ENCODE results near the gene CRACDL.

Gene CRACDL

DNA sequence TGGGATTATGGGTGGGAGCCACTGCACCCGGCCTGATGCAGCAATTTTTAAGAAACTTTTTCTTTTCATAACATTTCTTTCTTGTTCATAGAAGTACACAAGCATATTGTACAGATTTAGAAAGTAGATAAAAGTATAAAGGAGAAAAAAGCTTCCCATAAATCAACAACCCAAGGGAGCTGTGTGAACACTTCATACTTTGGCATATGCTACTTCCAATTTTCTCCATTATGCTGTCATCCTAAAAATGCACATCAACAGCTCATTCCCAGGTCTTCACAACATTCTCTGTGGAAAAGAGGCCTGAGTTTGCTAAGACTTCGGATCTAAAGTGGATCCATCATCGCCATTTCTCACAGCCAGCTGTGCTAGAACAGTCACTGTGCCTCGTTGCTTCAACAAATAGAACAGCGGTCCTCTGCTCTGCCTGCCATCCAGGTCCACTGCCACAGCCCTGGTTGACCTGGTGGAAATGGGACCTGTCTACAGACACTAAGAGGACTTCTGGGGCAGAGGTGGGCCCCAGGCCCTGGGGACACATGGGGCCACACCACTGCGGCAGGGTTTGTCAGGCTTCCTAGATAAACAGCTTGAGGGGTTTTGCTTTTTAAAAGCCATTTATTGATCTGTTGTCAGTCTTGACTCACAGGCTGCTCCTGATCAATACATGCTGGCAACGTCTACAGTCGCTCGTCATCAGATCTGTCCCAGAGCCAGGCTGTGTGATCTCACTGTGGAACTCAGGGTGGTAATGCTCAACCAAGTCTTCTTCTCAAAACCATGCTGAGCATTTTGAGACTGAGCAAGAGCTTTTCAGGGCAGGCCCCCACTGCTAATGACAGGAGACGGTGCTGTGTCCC, 132.4 kb downstream of the CRACDL start:
- no peak for DNase-seq (ENCODE audit: low read depth)

GRCh38 chr2:98802344-98802743, 133.7 kb downstream of the CRACDL start:
- no peak for DNase-seq (ENCODE audit: low read depth)

DNA sequence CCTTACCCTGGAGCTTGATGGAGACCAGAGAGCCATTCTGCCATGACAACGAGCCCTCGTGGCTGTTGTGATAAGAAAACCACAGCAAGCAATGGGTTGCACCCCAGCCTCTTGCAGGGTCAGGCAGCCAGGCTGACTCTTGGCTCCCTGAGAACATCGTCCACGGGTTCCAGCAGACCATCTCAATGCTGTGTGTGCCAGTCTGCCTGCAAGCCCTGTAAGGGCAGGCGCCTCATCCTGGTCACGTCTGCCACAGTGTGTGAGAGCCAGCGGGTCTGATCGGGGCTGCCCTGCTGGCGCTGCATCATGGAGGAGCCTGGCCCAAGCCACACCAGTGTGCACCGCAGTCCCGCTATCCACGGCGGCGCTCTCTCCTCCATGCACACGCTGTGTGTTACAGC, 134.1 kb downstream of the CRACDL start:
- DNase-seq (ENCODE audit: low read depth): no peak

DNA sequence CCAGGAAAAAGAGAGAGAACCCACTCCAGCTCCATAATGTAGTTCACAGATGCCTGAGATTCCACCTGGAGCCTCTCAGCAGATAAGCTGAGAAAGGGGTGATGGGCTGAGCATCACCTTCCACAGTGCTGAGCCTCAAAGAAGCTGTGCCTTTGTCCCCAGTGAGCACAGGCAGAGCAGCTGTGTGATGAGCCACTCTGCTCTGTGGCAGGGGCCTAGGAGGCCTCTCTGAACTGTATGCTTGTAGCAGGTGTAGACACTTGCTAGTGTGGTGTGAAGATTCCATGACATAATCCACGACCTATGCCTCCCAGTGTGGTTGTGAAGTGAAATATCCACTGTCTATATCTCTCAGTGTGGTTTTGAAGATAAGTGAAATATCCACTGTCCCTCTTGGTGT, 134.7 kb downstream of the CRACDL start:
- DNase-seq (ENCODE audit: low read depth): no peak

DNA sequence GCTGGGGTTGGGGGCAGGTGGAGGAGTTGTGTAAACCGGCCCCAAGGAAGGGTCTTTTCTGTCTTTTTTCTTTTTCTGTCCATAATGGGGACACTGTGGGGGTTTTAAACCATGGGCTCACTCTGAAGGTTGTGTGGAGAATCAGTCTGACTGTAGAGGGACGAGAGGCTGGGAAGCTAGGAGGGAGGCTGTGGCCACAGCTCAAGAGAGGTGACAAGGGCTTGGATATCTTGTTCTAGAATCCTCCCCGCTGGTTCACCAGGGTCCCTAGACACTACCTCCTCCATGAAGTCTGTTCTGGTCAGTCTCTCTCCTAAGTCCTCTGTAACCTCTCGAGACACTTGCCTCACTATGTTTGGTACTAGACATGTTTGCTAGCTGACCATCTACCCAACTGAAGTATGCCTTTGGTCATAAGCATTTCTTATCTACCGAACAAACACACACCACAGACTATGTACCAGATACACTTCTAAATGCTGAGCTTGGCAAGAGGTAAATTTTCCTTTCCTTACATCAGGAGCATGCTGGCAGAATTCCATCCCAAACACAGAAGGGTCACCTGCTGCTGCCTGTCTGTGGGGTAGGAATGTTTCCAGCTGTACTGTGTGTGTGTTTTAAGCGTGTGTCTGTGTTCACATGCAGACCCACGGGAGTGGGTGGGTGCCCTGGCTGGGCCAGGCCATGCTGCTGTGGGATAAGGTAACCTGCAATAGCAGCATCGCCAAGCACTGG, 135.5 kb downstream of the CRACDL start:
- no peak for DNase-seq (ENCODE audit: low read depth)

DNA sequence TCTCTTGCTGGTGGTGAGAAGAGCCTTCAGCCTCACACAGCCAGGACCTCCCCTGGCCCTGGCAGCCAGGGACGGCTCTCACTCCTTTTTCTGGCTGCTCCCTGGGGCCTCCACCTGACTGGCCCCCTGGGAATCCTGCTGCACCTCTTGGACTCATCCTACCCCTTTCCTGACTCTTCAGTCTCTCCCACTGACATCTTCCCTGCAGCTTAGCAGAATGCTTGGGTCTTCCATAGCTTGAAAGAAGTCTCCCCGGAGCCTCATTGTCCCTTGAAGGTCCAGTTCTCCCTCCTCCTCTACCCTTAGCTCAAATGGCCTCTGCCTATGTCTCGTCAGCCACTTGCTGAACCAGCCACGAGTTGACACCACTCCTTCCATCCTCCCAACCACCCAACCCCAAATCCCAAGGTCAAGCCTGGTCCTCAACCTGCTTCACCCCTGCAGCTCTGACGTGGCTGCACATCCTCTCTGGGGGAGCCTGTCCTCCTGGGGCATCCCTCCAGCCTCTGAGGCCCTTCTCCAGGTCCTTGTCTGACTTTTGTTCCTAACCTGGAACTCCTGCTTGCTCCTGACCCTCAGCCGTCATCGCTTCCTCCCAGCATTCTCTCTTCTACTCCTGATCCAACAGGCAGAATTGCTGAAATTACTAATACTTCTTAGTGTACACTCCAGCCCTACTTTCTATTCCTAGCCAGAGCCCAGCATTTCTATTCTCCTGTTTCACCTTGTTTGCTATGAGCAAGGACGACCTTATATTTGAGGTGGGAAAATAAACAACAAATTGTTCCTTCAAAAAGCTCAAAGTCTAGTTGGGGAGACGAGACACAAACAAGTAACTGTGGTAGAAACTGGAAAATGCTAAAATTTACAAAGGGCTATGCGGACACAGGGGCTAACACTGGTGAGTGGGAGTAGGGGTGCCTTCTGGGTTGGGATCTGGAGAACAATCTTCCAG, 136.4 kb downstream of the CRACDL start:
- no peak for DNase-seq (ENCODE audit: low read depth)

DNA sequence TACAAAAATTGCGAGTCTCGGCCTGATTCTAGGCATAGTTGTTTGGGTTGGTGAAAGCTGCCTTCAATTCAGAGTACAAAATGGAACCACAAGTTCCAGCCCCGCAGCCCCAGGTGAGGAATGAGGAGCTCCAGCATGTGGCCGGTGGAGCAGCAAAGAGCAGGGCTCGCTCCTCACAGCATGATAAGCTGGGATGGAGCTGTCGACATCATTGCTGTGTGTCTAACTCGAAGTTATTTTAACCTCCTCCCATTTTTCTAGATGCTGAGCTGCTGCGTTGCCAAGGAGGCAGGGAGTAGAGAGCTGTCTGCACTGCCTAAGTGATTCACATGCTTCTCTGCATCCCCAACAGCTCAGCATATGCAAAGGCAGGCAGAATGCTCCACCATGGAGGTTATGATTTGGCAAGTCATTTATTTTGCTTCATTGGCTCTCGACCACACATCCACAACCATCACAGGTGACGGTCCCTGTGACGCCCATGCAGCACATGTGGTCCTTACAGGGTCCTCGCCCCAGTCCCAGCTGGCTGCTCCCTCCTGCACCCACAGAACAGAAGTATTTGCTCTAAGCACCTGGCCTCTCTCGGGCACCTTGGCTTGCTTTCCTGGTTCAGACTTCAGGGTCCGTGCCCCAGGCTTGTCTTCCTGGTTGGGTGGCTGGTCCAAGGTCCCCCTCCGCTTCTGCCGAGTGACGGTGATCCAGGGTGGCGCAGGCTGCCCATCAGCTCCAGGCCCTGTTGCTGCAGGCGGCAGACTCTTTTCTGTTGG, 139.1 kb downstream of the CRACDL start:
- no peak for DNase-seq (ENCODE audit: low read depth)

- DNase-seq (ENCODE audit: low read depth): no peak
These were observed 139.9 kb downstream of the CRACDL start for GRCh38 chr2:98795891-98796676.

- DNase-seq (ENCODE audit: low read depth): no peak
These were observed 141.9 kb downstream of the CRACDL start for GRCh38 chr2:98793897-98794830.

DNA sequence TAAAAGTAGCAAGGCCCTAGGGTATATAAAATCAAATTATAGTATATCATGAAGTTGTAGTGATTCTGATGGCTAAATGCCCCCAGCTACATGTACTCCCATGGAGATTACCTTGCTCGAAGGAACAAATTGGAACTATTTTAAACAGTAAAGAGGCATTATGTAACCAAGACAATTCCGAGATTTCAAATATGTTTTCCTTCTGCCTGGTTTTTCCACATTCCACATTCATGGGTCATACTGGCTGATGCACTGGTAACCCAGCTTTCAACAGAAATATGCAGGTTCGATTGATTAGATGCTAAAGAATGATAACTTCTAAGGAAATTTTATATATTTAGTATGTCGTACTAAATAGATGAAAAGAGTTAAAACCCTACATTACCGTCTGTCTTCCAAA, 142.8 kb downstream of the CRACDL start:
- no peak for DNase-seq (ENCODE audit: low read depth)

- no peak for DNase-seq (ENCODE audit: low read depth)
These were observed 145.8 kb downstream of the CRACDL start for GRCh38 chr2:98790221-98790620.

DNA sequence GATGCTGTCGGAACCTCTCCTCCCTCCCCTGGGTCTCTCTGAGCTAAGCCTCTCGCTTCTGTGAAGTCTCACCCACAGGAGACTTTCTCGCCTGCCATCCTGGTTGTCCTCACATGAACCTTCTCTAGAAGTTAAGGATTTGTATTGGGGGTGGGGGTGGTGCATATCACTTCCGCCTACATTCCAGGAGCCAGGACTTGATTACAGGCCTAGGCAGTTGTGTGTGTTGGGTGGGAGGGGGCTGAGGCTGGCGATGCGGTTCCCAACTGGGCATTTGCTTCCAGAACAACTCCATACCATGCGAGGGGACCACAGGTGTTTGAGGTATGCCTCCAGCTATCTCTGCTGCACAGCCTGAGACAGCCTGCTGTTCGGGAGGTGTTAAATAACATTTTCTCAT, 148.3 kb downstream of the CRACDL start:
- DNase-seq (ENCODE audit: low read depth): no peak

DNA sequence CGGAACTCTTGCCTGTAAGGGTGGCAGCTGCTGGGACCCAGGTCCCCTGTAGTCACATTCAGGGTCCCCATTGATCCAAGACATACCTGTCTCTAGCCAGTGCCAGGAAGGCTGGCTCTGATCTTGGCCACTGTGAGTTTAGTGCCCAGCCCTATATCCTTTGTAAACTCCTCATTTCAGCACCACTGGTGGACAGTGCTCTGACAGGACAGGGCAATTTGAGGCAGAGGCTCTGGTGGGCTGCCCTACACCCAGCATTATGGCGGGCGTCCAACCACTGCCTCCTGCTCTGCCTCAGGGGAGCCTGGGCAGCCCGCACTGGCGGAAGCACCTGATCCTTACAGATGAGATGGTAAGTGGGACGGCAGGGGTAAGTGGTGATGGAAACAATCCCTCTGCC, 149.8 kb downstream of the CRACDL start:
- no peak for DNase-seq (ENCODE audit: low read depth)

DNA sequence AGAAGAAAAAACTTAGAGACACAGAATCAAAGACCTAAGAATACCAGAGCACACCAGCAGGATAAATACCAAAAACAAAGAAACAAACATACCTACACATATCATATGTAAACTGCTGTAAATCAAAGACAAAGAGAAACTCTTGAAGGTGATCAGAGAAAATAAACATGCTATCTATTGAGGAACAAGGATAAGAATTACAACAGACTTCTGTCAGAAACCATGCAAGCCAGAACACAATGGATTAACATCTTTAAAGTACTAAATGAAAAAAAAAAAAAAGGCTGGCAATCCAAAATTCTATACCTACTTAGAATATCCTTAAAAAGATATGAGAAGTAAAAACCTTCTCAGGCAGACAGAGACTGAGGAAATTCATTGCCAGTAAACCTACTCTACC, 153.5 kb downstream of the CRACDL start:
- DNase-seq (ENCODE audit: low read depth): no peak

DNA sequence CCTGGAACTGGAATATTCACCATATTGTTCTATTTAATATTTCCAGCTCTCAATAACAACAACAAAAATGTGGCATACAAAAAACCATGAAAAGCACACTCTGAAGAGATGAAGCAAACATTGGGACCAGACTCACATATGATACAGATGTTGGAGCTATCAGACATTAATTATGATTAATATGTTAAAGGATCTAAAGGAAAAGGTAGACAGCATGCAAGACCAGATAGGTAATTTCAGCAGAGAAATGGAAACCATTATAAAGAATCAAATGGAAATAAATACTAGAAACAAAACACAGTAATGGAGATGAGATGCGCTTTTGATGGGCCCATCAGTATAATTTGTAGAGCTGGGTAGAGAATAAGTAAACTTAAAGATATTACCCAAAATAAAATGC, 154.2 kb downstream of the CRACDL start:
- DNase-seq (ENCODE audit: low read depth): no peak

DNA sequence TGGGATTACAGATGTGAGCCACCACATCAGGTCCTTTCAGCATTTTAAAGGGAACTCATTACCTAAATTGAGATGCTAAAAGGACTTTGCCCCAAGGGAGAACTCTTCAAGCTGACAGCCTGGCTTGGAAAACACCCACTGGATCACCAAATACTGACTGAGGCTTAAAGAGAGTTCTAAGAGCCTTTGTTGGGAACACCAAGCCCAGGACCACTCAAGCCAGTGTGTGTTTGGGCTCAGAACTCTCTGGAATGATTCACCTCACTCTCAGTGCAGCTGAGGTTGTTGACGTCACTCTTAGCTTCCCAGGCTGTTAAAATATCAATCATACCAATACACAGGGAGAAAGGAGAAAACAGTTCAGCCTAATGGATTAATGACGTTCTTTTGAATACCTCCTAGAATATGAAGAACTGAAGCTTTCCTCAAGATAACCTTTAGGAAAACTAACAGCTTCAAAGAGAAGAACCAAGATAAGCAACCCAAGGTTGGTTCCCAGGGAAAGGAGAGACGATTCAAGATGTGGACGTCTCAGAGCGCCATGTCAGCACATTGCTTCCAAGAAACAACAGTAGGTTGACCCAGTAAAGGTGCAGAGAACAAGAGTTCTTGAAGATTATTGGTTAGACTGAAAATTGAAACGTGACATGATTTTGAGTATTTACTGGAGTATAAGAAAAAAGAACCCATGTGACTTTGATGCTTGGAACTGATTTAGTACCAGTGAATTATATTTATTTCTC, 157.1 kb downstream of the CRACDL start:
- no peak for DNase-seq (ENCODE audit: low read depth)

GRCh38 chr2:98778151-98778550, 157.9 kb downstream of the CRACDL start:
- DNase-seq (ENCODE audit: low read depth): no peak

- no peak for DNase-seq (ENCODE audit: low read depth)
These were observed 158.3 kb downstream of the CRACDL start for GRCh38 chr2:98777710-98778109.

- no peak for DNase-seq (ENCODE audit: low read depth)
These were observed 158.9 kb downstream of the CRACDL start for GRCh38 chr2:98777076-98777475.

Data from EH (cell line).